GM12801 (cell line): ENCODE results near the gene MRPL50.
"Not testable (repeated sequence)": the region's sequence is repeated elsewhere in the genome, so short reads cannot be mapped to it uniquely, and the experiment has no call there.

ENCODE experiments used
- TF ChIP-seq, protein P1 (sequence below): IDR thresholded peaks from one replicate; pipeline ENCODE4 v1.5.1; 2011; ENCODE audit warnings: control low read depth; ENCODE audit not compliant: insufficient read length; ENCODE audit errors: extremely low read depth

The MRPL50 gene

GRCh38 chr9:101387871-101388506, 10.4 kb downstream of the MRPL50 start:
- TF ChIP-seq, protein P1, sequence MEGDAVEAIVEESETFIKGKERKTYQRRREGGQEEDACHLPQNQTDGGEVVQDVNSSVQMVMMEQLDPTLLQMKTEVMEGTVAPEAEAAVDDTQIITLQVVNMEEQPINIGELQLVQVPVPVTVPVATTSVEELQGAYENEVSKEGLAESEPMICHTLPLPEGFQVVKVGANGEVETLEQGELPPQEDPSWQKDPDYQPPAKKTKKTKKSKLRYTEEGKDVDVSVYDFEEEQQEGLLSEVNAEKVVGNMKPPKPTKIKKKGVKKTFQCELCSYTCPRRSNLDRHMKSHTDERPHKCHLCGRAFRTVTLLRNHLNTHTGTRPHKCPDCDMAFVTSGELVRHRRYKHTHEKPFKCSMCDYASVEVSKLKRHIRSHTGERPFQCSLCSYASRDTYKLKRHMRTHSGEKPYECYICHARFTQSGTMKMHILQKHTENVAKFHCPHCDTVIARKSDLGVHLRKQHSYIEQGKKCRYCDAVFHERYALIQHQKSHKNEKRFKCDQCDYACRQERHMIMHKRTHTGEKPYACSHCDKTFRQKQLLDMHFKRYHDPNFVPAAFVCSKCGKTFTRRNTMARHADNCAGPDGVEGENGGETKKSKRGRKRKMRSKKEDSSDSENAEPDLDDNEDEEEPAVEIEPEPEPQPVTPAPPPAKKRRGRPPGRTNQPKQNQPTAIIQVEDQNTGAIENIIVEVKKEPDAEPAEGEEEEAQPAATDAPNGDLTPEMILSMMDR = no peak

DNA sequence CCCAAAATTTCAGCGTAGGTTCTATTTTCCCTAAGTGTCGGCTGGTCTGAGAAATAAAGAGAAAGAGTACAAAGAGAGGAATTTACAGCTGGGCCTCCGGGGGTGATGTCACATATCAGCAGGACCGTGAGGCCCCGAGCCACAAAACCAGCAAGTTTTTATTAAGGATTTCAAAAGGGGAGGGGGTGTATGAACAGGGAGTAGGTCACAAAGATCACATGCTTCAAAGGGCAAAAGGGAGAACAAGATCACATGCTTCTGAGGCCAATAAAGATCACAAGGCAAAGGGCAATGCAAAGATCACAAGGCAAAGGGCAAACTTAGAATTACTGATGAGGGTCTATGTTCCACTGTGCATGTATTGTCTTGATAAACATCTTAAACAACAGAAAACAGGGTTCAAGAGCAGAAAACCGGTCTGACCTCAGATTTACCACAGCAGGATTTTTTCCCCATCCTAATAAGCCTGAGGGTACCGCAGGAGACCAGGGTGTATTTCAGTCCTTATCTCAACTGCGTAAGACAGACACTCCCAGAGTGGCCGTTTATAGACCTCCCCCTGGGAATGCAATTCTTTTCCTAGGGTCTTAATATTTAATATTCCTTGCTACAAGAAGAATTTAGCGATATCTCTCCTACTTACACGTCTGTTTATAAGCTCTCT, 13.4 kb downstream of the MRPL50 start, which contains the start of gene BAAT:
BAAT (minus strand) TSS at position 134 of the 664 bp plus-strand sequence. CDS start 13,602 bp downstream, outside the sequence.
- TF ChIP-seq, protein P1 = not testable (repeated sequence)

DNA sequence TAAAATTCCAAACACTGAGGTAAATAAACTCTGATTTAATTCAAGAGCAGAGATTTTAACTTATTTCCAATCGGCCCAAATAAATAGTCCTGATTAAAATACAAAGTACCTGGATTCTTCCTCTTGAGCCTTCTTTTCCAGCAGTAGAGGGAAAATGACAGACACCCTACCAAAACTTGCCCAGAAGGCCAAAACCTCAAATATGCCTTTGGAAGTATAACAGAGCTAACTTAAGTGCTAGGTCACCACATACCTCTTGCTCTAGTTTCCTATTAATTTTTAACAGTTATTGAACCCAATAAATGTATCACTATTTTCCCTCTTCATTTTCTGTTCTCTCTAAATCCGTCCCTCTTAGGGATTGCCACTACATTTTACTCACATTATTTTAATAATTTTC, 15.1 kb downstream of the MRPL50 start:
- TF ChIP-seq, protein P1 = no peak

- TF ChIP-seq, protein P1 = no peak
Observed at GRCh38 chr9:101381833-101382342, 16.5 kb downstream of the MRPL50 start.

GRCh38 chr9:101381118-101381517, 17.3 kb downstream of the MRPL50 start:
- TF ChIP-seq, protein P1 = no peak

GRCh38 chr9:101380295-101380694, 18.1 kb downstream of the MRPL50 start:
- TF ChIP-seq, protein P1 = no peak

- TF ChIP-seq, protein P1 = no peak
Observed at GRCh38 chr9:101376111-101376848, 22.1 kb downstream of the MRPL50 start.
